ENCODE measurements around the gene MYH13. TPM values are rescaled to one million over a fixed set of nuclear protein-coding genes. Genes with fewer than 3 reads are reported as not detected.

Gene MYH13
- total and polyA plus RNA-seq, 12 donors = not detected

GRCh38 chr17:10286324-10286723, 86.5 kb downstream of the MYH13 start:
- Histone ChIP-seq H3K27ac (no peak overlapping the region), H3K4me3 (no peak overlapping the region), H3K36me3 (no peaks in the 10 kb centered on the region), H3K9me3 (peaks cover 0 to 3% (median 0%) of the 10 kb centered on the region in 11 donors), H3K4me1 (peaks cover 0 to 9% (median 0%) of the 10 kb centered on the region in 9 donors), H3K27me3 (peaks cover 0 to 30% (median 14%) of the 10 kb centered on the region in 7 donors)
- ATAC-seq = peak in 1 of 8 donors; percentile 20
- 0 to 3% methylated on average over 1 of the region's 1 CpG for whole genome bisulfite sequencing, 2 donors
- DNase-seq = no peak
- TF ChIP-seq CTCF (IDR thresholded peaks at IDR 0.05) = no peak
- intact Hi-C loops (cut with DNase I) = no loop called here

- intact Hi-C loops (cut with DNase I) = no loop called here
- no peak overlapping the region for H3K27ac ChIP-seq
- TF ChIP-seq CTCF (IDR thresholded peaks at IDR 0.05) = no peak
- DNase-seq (no peak), ATAC-seq (no peak)
- no peak overlapping the region for H3K4me3 ChIP-seq
- no peaks in the 10 kb centered on the region for H3K36me3 ChIP-seq
- H3K9me3 ChIP-seq = peaks cover 0 to 4% (median 0%) of the 10 kb centered on the region in 11 donors
- 68 to 72% methylated on average over 8 of the region's 8 CpGs for WGBS, 2 donors
- peaks cover 0 to 9% (median 0%) of the 10 kb centered on the region in 9 donors for H3K4me1 ChIP-seq
- H3K27me3 ChIP-seq = peaks cover 0 to 26% (median 14%) of the 10 kb centered on the region in 7 donors
Measured at GRCh38 chr17:10285896-10286295, 86.9 kb downstream of the MYH13 start.

GRCh38 chr17:10280068-10280467, 92.7 kb downstream of the MYH13 start:
- peaks cover 0 to 4% (median 0%) of the 10 kb centered on the region in 11 donors for H3K9me3 ChIP-seq
- intact Hi-C loops (cut with DNase I) = no loop called here
- no peak overlapping the region for H3K4me3 ChIP-seq
- H3K4me1 ChIP-seq = no peaks in the 10 kb centered on the region
- H3K27me3 ChIP-seq = peaks cover 0 to 15% (median 4%) of the 10 kb centered on the region in 7 donors
- DNase-seq (no peak), ATAC-seq (no peak)
- 80% methylated on average over 1 of the region's 1 CpG for WGBS, 2 donors
- no peaks in the 10 kb centered on the region for H3K36me3 ChIP-seq
- no peak for TF ChIP-seq CTCF (IDR thresholded peaks at IDR 0.05)
- no peak overlapping the region for H3K27ac ChIP-seq

GRCh38 chr17:10278218-10278617, 94.6 kb downstream of the MYH13 start:
- WGBS, 2 donors = 17 to 20% methylated on average over 3 of the region's 3 CpGs
- DNase-seq = no peak

More at GRCh38 chr17:10278218-10278617, 94.6 kb downstream of the MYH13 start:
- Histone ChIP-seq H3K4me3 (peak overlapping the region in 5 of 10 donors; percentile 9 to 32 (median 27)), H3K36me3 (no peaks in the 10 kb centered on the region), H3K27ac (no peak overlapping the region), H3K4me1 (no peaks in the 10 kb centered on the region), H3K9me3 (peaks cover 0 to 4% (median 0%) of the 10 kb centered on the region in 11 donors), H3K27me3 (peaks cover 0 to 15% (median 4%) of the 10 kb centered on the region in 7 donors)
- no peak for TF ChIP-seq CTCF (IDR thresholded peaks at IDR 0.05)
- ATAC-seq = no peak
- intact Hi-C loops (cut with DNase I) = no loop called here
